ENCODE results near the gene INPP5D. TPM values are rescaled to one million over a fixed set of nuclear protein-coding genes. Genes with fewer than 3 reads are reported as not detected.

INPP5D gene
- total RNA-seq, 2 donors from 2014 or later, result 163 to 184 TPM

DNA sequence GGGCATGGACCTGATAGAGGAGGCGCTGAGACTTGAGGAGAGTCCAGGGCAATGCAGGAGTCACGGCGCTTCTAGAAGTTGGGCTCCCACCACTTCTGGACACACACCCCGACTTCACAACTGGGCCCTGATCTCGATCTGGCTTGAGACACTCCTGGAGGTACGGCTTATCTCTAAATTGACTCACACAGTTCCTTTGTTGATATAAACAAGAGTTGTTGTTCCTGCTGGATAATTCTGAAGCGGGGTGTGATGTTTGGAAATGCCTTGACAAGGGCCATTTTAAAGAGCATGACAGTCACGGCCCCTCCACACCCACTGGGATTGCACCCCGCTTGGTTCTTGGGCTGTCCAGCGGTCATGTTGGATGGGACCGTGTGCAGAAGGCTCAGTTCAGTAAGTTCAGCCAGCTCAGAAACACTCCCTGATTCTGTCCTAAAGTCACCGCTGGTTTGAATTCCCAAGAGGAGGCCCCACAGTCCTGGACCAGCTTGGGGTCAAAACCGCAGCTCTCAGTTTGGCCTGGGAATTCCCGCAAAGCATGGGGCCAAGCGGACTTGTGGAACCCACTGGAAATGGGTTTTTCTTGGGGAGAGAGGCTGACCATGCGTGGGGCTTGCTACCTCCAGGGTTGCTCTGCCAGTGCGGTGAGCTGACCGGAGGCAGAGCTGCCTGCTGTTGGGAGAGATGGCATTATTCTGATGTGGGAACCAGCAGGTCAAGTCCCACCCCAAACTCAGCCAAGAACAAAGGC, 37.0 kb upstream of the INPP5D start:
- Mint-ChIP-seq H3K27ac (no peak overlapping the region), H3K36me3 (ENCODE audit: low read depth) (no peaks in the 10 kb centered on the region), H3K4me1 (no peaks in the 10 kb centered on the region), H3K27me3 (no peaks in the 10 kb centered on the region), H3K4me3 (no peak overlapping the region)
- no peaks in the 10 kb centered on the region for H3K9me3 ChIP-seq (ENCODE audit: control insufficient read depth, low read length, poor library complexity, severe bottlenecking)
- no peak for DNase-seq
- no peak for ATAC-seq

- Mint-ChIP-seq H3K4me3 (no peak overlapping the region), H3K27ac (no peak overlapping the region)
These were observed 36.3 kb upstream of the INPP5D start for GRCh38 chr2:233023761-233024410.

DNA sequence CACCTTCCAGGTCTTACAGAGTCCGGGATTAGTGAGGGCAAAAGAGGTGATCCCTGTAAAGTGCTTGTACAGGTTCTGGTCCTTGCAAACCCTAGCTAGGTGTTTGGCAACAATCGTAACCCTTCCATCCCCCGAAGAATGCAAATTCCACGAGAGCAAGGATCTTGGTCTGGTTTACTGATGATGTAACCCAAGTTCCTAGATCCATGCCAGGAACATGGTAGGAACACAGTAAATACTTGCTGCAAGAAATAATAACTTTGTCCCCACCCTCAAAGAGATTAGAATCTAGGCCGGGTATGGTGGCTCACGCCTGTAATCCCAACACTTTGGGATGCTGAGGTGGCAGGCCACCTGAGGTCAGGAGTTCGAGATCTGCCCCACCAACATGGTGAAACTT, 34.4 kb upstream of the INPP5D start:
- no peak overlapping the region for H3K27ac Mint-ChIP-seq
- no peaks in the 10 kb centered on the region for H3K36me3 Mint-ChIP-seq (ENCODE audit: low read depth)
- no peak overlapping the region for H3K4me3 Mint-ChIP-seq
- no peaks in the 10 kb centered on the region for H3K4me1 Mint-ChIP-seq
- ATAC-seq, result no peak
- no peaks in the 10 kb centered on the region for H3K9me3 ChIP-seq (ENCODE audit: control insufficient read depth, low read length, poor library complexity, severe bottlenecking)
- no peaks in the 10 kb centered on the region for H3K27me3 Mint-ChIP-seq
- DNase-seq, result no peak

More at GRCh38 chr2:233023761-233024410, 36.3 kb upstream of the INPP5D start:
- Mint-ChIP-seq H3K4me1 (no peaks in the 10 kb centered on the region), H3K27me3 (no peaks in the 10 kb centered on the region), H3K36me3 (ENCODE audit: low read depth) (no peaks in the 10 kb centered on the region)
- H3K9me3 ChIP-seq (ENCODE audit: control insufficient read depth, low read length, poor library complexity, severe bottlenecking), result no peaks in the 10 kb centered on the region
- DNase-seq (no peak), ATAC-seq (no peak)

- H3K4me3 Mint-ChIP-seq, result no peak overlapping the region
- ATAC-seq (no peak), DNase-seq (no peak)
- H3K27me3 Mint-ChIP-seq, result no peaks in the 10 kb centered on the region
- H3K9me3 ChIP-seq (ENCODE audit: control insufficient read depth, low read length, poor library complexity, severe bottlenecking), result no peaks in the 10 kb centered on the region
- H3K36me3 Mint-ChIP-seq (ENCODE audit: low read depth), result no peaks in the 10 kb centered on the region
- H3K4me1 Mint-ChIP-seq, result no peaks in the 10 kb centered on the region
- no peak overlapping the region for H3K27ac Mint-ChIP-seq
These were observed 33.8 kb upstream of the INPP5D start for GRCh38 chr2:233026198-233026813.

DNA sequence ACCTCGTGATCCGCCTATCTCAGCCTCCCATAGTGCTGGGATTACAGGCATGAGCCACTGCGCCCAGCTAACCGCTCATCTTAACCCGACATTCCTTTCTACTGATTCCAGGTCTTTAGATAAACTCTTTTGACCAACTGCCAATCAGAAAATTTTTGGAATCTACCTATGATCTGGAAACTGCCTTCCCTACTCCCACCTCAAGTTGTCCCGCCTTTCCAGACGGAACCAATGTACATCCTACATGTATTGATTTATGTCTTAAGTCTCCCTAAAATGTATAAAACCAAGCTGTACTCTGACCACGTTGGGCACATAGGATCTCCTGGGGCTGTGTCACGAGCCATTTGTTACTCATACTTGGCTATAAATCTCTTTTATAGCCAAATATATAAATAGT, 30.8 kb upstream of the INPP5D start:
- Mint-ChIP-seq H3K4me1 (no peaks in the 10 kb centered on the region), H3K36me3 (ENCODE audit: low read depth) (no peaks in the 10 kb centered on the region), H3K27me3 (no peaks in the 10 kb centered on the region), H3K4me3 (no peak overlapping the region), H3K27ac (peak overlapping the region; percentile 37)
- H3K9me3 ChIP-seq (ENCODE audit: control insufficient read depth, low read length, poor library complexity, severe bottlenecking), result no peaks in the 10 kb centered on the region
- DNase-seq (no peak), ATAC-seq (no peak)

GRCh38 chr2:233031556-233032500, 28.3 kb upstream of the INPP5D start:
- Mint-ChIP-seq H3K27ac (no peak overlapping the region), H3K27me3 (no peaks in the 10 kb centered on the region), H3K4me3 (no peak overlapping the region), H3K36me3 (ENCODE audit: low read depth) (no peaks in the 10 kb centered on the region), H3K4me1 (no peaks in the 10 kb centered on the region)
- DNase-seq (no peak), ATAC-seq (no peak)
- H3K9me3 ChIP-seq (ENCODE audit: control insufficient read depth, low read length, poor library complexity, severe bottlenecking), result no peaks in the 10 kb centered on the region

DNA sequence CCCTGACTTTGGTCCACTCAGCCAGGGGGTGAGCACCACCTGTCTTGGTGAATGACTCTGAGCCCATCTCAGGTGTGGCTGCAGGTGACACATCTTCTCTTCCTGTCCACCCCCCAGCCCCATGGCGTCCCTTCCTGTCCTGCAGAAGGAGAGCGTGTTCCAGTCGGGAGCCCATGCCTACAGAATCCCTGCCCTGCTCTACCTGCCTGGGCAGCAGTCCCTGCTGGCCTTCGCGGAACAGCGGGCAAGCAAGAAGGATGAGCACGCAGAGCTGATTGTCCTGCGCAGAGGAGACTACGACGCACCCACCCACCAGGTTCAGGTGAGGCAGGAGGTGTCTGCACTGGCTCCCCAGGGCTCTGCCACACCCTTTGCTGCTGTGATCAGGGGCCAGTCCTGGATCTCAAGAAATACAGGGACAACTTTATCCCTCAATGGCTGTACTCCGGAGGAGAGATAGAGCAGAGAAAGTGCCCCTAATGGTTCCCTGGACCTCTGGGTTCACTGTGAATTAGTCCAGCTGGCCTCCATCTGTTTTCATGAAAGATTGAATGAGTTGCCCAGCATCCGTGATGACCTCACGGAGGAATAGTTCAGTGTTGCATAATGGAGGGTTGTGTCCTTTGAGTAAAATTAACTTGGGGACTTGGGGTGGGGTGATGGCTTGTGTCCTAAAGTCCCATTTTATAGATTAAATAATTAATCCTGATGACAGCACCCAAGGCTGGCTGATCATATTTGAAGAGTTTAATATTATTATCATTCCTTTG, 27.4 kb upstream of the INPP5D start, which contains the start of gene NEU2:
Gene NEU2 (plus strand): TSS at position 122 of the 770 bp plus-strand sequence. CDS start 0 bp downstream, at position 122.
- Mint-ChIP-seq H3K36me3 (ENCODE audit: low read depth) (no peaks in the 10 kb centered on the region), H3K4me3 (no peak within 1 kb of the TSS), H3K27ac (no peak within 1 kb of the TSS), H3K4me1 (no peaks in the 10 kb centered on the region), H3K27me3 (no peaks in the 10 kb centered on the region)
- no peak for DNase-seq
- ATAC-seq, result no peak
- H3K9me3 ChIP-seq (ENCODE audit: control insufficient read depth, low read length, poor library complexity, severe bottlenecking), result no peaks in the 10 kb centered on the region

GRCh38 chr2:233033672-233034071, 26.5 kb upstream of the INPP5D start:
- Mint-ChIP-seq H3K4me3 (no peak overlapping the region), H3K4me1 (no peaks in the 10 kb centered on the region), H3K27ac (no peak overlapping the region), H3K36me3 (ENCODE audit: low read depth) (no peaks in the 10 kb centered on the region), H3K27me3 (no peaks in the 10 kb centered on the region)
- H3K9me3 ChIP-seq (ENCODE audit: control insufficient read depth, low read length, poor library complexity, severe bottlenecking), result no peaks in the 10 kb centered on the region
- DNase-seq (no peak), ATAC-seq (no peak)

DNA sequence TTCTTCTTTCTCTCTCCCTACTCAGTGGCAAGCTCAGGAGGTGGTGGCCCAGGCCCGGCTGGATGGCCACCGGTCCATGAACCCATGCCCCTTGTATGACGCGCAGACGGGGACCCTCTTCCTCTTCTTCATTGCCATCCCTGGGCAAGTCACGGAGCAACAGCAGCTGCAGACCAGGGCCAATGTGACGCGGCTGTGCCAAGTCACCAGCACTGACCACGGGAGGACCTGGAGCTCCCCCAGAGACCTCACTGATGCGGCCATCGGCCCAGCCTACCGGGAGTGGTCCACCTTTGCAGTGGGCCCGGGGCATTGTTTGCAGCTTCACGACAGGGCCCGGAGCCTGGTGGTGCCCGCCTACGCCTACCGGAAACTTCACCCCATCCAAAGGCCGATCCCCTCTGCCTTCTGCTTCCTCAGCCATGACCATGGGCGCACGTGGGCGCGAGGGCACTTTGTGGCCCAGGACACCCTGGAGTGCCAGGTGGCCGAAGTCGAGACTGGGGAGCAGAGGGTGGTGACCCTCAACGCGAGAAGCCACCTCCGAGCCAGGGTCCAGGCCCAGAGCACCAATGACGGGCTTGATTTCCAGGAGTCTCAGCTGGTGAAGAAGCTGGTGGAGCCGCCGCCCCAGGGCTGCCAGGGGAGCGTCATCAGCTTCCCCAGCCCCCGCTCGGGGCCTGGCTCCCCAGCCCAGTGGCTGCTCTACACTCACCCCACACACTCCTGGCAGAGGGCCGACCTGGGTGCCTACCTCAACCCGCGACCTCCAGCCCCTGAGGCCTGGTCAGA, 25.9 kb upstream of the INPP5D start:
- DNase-seq (no peak), ATAC-seq (no peak)
- Mint-ChIP-seq H3K36me3 (ENCODE audit: low read depth) (no peaks in the 10 kb centered on the region), H3K27ac (no peak overlapping the region), H3K4me3 (no peak overlapping the region), H3K4me1 (no peaks in the 10 kb centered on the region), H3K27me3 (no peaks in the 10 kb centered on the region)
- no peaks in the 10 kb centered on the region for H3K9me3 ChIP-seq (ENCODE audit: control insufficient read depth, low read length, poor library complexity, severe bottlenecking)

- no peak for ATAC-seq
- DNase-seq, result no peak
- no peaks in the 10 kb centered on the region for H3K9me3 ChIP-seq (ENCODE audit: control insufficient read depth, low read length, poor library complexity, severe bottlenecking)
- Mint-ChIP-seq H3K27me3 (peaks cover 7% of the 10 kb centered on the region), H3K4me3 (no peak overlapping the region), H3K27ac (no peak overlapping the region), H3K4me1 (no peaks in the 10 kb centered on the region), H3K36me3 (ENCODE audit: low read depth) (no peaks in the 10 kb centered on the region)
These were observed 24.5 kb upstream of the INPP5D start for GRCh38 chr2:233035426-233036161.

- H3K9me3 ChIP-seq (ENCODE audit: control insufficient read depth, low read length, poor library complexity, severe bottlenecking), result no peaks in the 10 kb centered on the region
- H3K4me3 Mint-ChIP-seq, result no peak overlapping the region
- no peaks in the 10 kb centered on the region for H3K36me3 Mint-ChIP-seq (ENCODE audit: low read depth)
- no peak for DNase-seq
- no peak for ATAC-seq
- no peaks in the 10 kb centered on the region for H3K4me1 Mint-ChIP-seq
- H3K27ac Mint-ChIP-seq, result no peak overlapping the region
- peaks cover 14% of the 10 kb centered on the region for H3K27me3 Mint-ChIP-seq
These were observed 23.8 kb upstream of the INPP5D start for GRCh38 chr2:233036162-233036838.

Measured in T-helper 17 cell (primary cell).